HepG2 (cell line): Measurements from ENCODE around the gene GALR1. TPM values are rescaled to one million over a fixed set of nuclear protein-coding genes. Genes with fewer than 3 reads are reported as not detected.

Source experiments
- ATAC-seq: fragments of 200-7000 bp; cut with Tn5 transposase; 3 replicates; pipeline ENCODE4 v1.9.1; 2020; ENCODE audit warnings: mild to moderate bottlenecking, moderate library complexity
- BruUV-seq: library from RNA; stranded (reverse); fragments of 400-500 nt; replicated peaks from 2 replicates; lab custom pipeline; 2021; lab: Mats Ljungman, UMichigan
- CTCF ChIA-PET: fragments of 300-600 bp; formaldehyde crosslinking; extraction: SDS; loops from one replicate; lab custom pipeline; 2021; ENCODE audit warnings: low total read pairs, inconsistent platforms, low intra/inter-chr PET ratio; lab: Yijun Ruan, JAX
- POLR2A ChIA-PET: fragments of 350-600 bp; sonication (Branson Sonifier 250); formaldehyde crosslinking; loops from one replicate; lab custom pipeline; 2020; ENCODE audit warnings: antibody characterized with exemption, inconsistent platforms; lab: Yijun Ruan, JAX
- DNase-seq: peaks from one replicate; pipeline ENCODE4 v3.0.0-alpha.2; 2015; ENCODE audit warnings: low spot score
- FAIRE-seq: peaks from 3 replicates; lab custom pipeline; 2011; peaks lifted over from hg19 to GRCh38; lab: Jason Lieb, UNC
- H2AFZ ChIP-seq: one replicate; pipeline ENCODE4 v1.6.1; 2011; ENCODE audit warnings: low read length, inconsistent platforms
- H3K27ac ChIP-seq: fragments of 300-600 bp; 3 replicates; pipeline ENCODE4 v1.8.0; 2011; ENCODE audit warnings: mixed run types, mild to moderate bottlenecking, mixed read lengths, low read length, inconsistent platforms; ENCODE audit not compliant: insufficient read depth; ENCODE audit errors: extremely low read length
- H3K27me3 ChIP-seq, 2 experiments: fragments of 200-600 bp in 1 of 2; 2 replicates in 1 of 2; 3 replicates in 1 of 2; pipeline versions ENCODE4 v1.6.0 to v1.8.0; 2011; ENCODE audit warnings: low read length in 2 of 2, mild to moderate bottlenecking in 2 of 2, moderate library complexity in 2 of 2, inconsistent platforms in 1 of 2; ENCODE audit not compliant: insufficient read depth in 2 of 2, control insufficient read depth in 1 of 2
- H3K36me3 ChIP-seq, 2 experiments: fragments of 200-600 bp in 1 of 2; replicated peaks in 1 of 2; 2 replicates in 1 of 2; 3 replicates in 1 of 2; pipeline versions ENCODE4 v1.5.1 to v1.8.0; 2011; ENCODE audit warnings: low read length in 2 of 2, inconsistent platforms in 1 of 2; ENCODE audit not compliant: insufficient read depth in 2 of 2, control insufficient read depth in 1 of 2
- H3K4me1 ChIP-seq: 2 replicates; pipeline ENCODE4 v1.5.1; 2012; ENCODE audit warnings: low read length, inconsistent platforms; ENCODE audit not compliant: insufficient read depth
- H3K4me2 ChIP-seq: 2 replicates; pipeline ENCODE4 v1.6.0; 2011; ENCODE audit warnings: low read depth, low read length, inconsistent platforms
- H3K4me3 ChIP-seq, 3 experiments: fragments of 200-600 bp in 1 of 3; sonication (generic), shearing (Covaris generic) in 1 of 3; replicated peaks in 1 of 3; 2 replicates each; pipeline ENCODE4 v1.5.1; 2011 to 2016; ENCODE audit warnings: low read length in 3 of 3, inconsistent platforms in 2 of 3, low read depth in 2 of 3, mild to moderate bottlenecking in 2 of 3, control low read depth in 1 of 3, mixed read lengths in 1 of 3; ENCODE audit not compliant: insufficient read depth in 1 of 3
- H3K79me2 ChIP-seq: one replicate; pipeline ENCODE4 v1.6.1; 2011; ENCODE audit warnings: low read length, inconsistent platforms; ENCODE audit not compliant: insufficient read depth
- H3K9ac ChIP-seq: 2 replicates; pipeline ENCODE4 v1.6.0; 2011; ENCODE audit warnings: mild to moderate bottlenecking, low read depth, low read length, inconsistent platforms; ENCODE audit not compliant: insufficient read depth
- H3K9me3 ChIP-seq: 2 replicates; pipeline ENCODE4 v1.5.1; 2012; ENCODE audit warnings: mild to moderate bottlenecking, low read length
- H4K20me1 ChIP-seq: 2 replicates; pipeline ENCODE4 v1.6.0; 2011; ENCODE audit warnings: inconsistent platforms, mild to moderate bottlenecking, low read length, moderate library complexity; ENCODE audit not compliant: insufficient read depth
- ASH2L ChIP-seq: fragments of 300-600, 200-600 bp; sonication (generic); IDR thresholded peaks from 2 replicates; pipeline ENCODE4 v1.7.0; 2017; ENCODE audit warnings: low read depth, mild to moderate bottlenecking, moderate library complexity, mixed read lengths, low read length; ENCODE audit not compliant: insufficient read length
- BCL3 ChIP-seq: sonication (generic); formaldehyde crosslinking; IDR thresholded peaks from 2 replicates; pipeline ENCODE4 v1.5.1; 2020; ENCODE audit warnings: mild to moderate bottlenecking, missing genetic modification reagents, moderate library complexity
- CBX2 ChIP-seq, 2 experiments: fragments of 200-600 bp in 1 of 2; sonication (generic); formaldehyde crosslinking in 1 of 2; IDR thresholded peaks; 2 replicates each; pipeline versions ENCODE4 v1.7.0 to v1.8.1; 2018 to 2022; ENCODE audit warnings: low read depth in 2 of 2, low read length in 1 of 2, mild to moderate bottlenecking in 1 of 2, missing genetic modification reagents in 1 of 2
- FIP1L1 ChIP-seq: fragments of 200-400 bp; formaldehyde crosslinking; IDR thresholded peaks from 2 replicates; pipeline ENCODE4 v1.6.1; 2018; ENCODE audit warnings: low read depth, mild to moderate bottlenecking, low read length, moderate library complexity, borderline replicate concordance; ENCODE audit not compliant: insufficient read depth
- FOXA1 ChIP-seq, 2 experiments: fragments of 450-650 bp in 1 of 2; sonication (generic) in 1 of 2; formaldehyde crosslinking in 1 of 2; IDR thresholded peaks; 2 replicates each; pipeline versions ENCODE4 v1.4.0 to v1.6.1; 2016 to 2020; ENCODE audit warnings: missing genetic modification reagents in 1 of 2
- HNRNPK ChIP-seq: fragments of 200-400 bp; formaldehyde crosslinking; IDR thresholded peaks from 2 replicates; pipeline ENCODE4 v1.6.1; 2018; ENCODE audit warnings: low read length, low read depth, moderate library complexity, mild to moderate bottlenecking; ENCODE audit not compliant: poor library complexity, severe bottlenecking
- NFRKB ChIP-seq: fragments of 450-650 bp; IDR thresholded peaks from 2 replicates; pipeline ENCODE4 v1.6.1; 2017
- RAD21 ChIP-seq: fragments of 450-650 bp; formaldehyde crosslinking; IDR thresholded peaks from 2 replicates; pipeline ENCODE4 v1.5.0; 2020; ENCODE audit warnings: mild to moderate bottlenecking
- RBFOX2 ChIP-seq: fragments of 200-400 bp; formaldehyde crosslinking; IDR thresholded peaks from 2 replicates; pipeline ENCODE4 v1.6.1; 2017; ENCODE audit warnings: low read depth, mild to moderate bottlenecking, low read length
- SMAD3 ChIP-seq: sonication (generic); formaldehyde crosslinking; IDR thresholded peaks from 2 replicates; pipeline ENCODE4 v1.4.0; 2020; ENCODE audit warnings: missing genetic modification reagents
- SNAI1 ChIP-seq: sonication (generic); formaldehyde crosslinking; IDR thresholded peaks from 2 replicates; pipeline ENCODE4 v1.5.0; 2020; ENCODE audit warnings: mild to moderate bottlenecking, missing genetic modification reagents, borderline replicate concordance
- STAT6 ChIP-seq: sonication (generic); formaldehyde crosslinking; IDR thresholded peaks from 2 replicates; pipeline ENCODE4 v1.4.0; 2020; ENCODE audit warnings: missing genetic modification reagents, mild to moderate bottlenecking, borderline replicate concordance
- ZBTB33 ChIP-seq: sonication (generic); formaldehyde crosslinking; IDR thresholded peaks from 2 replicates; pipeline ENCODE4 v1.4.0; 2020; ENCODE audit warnings: missing genetic modification reagents
- ZC3H13 ChIP-seq: sonication (generic); formaldehyde crosslinking; IDR thresholded peaks from 2 replicates; pipeline ENCODE4 v1.8.1; 2023; ENCODE audit warnings: mild to moderate bottlenecking, missing genetic modification reagents, moderate library complexity
- ZNF101 ChIP-seq: sonication (generic); formaldehyde crosslinking; IDR thresholded peaks from 2 replicates; pipeline ENCODE4 v1.4.0; 2020; ENCODE audit warnings: mild to moderate bottlenecking, low read depth, missing genetic modification reagents, borderline replicate concordance
- ZNF24 ChIP-seq: fragments of 450-650 bp; IDR thresholded peaks from 2 replicates; pipeline ENCODE4 v1.6.1; 2017; ENCODE audit warnings: antibody characterized with exemption, mild to moderate bottlenecking
- ZNF292 ChIP-seq: sonication (generic); formaldehyde crosslinking; IDR thresholded peaks from 2 replicates; pipeline ENCODE4 v1.8.1; 2022; ENCODE audit warnings: mild to moderate bottlenecking, low read depth, missing genetic modification reagents, borderline replicate concordance
- ZNF674 ChIP-seq: sonication (generic); formaldehyde crosslinking; IDR thresholded peaks from 2 replicates; pipeline ENCODE4 v1.5.0; 2020; ENCODE audit warnings: low read depth, mild to moderate bottlenecking, missing genetic modification reagents
- WGBS: methylation state at CpG from one replicate; pipeline ENCODE4 v1.1.6; 2017; ENCODE audit warnings: low lambda C conversion rate; 5-methylcytosine and 5-hydroxymethylcytosine counted together
- in situ Hi-C: cut with HindIII; loops from 2 replicates; pipeline ENCODE4 v1.10.0; 2017; ENCODE audit warnings: low pct_unique_long_range_greater_than_20kb; ENCODE audit not compliant: extremely low pct_ligation_motif_present
- intact Hi-C: fragments of 100-400 bp; cut with micrococcal nuclease; formaldehyde crosslinking; loops from one replicate; pipeline ENCODE4 v1.10.0; 2022; ENCODE audit not compliant: unreplicated experiment
- polyA plus RNA-seq, 8 experiments: library from polyadenylated mRNA; depleted of rRNA in 3 of 8; stranded (reverse) in 7 of 8; unstranded in 1 of 8; fragments of >200 nt; fragmentation: Illumina TruSeq in 4 of 8; extraction: Trizol in 4 of 8; gene quantifications; 2 replicates each; pipeline versions ENCODE4 v1.2.1 to v1.2.3, GENCODE V29; 2011 to 2016; ENCODE audit warnings: low read depth in 4 of 8, missing spikeins in 1 of 8, mixed read lengths in 1 of 8; ENCODE audit not compliant: insufficient read depth in 1 of 8
- total RNA-seq, 5 experiments: library from RNA; depleted of rRNA; stranded (reverse); fragments of >200 nt; fragmentation: Illumina TruSeq; extraction: Trizol; gene quantifications; 2 replicates each; pipeline ENCODE4 v1.2.3, GENCODE V29; 2016; ENCODE audit warnings: low read depth in 1 of 5

Gene GALR1
- total and polyA plus RNA-seq, 2 of the 13 experiments (the other 11 are each of a cell fraction or from before 2014, with no cell fraction given), result not detected

GRCh38 chr18:77206676-77207374, 42.8 kb upstream of the GALR1 start:
- no peaks in the 10 kb centered on the region for H3K4me1 ChIP-seq
- no peak for DNase-seq
- intact Hi-C loops (no loop called here), in situ Hi-C loops (loop anchor here (10.0 kb wide), 1 partner anchor 212 kb away; no protein-coding TSS in a partner anchor)
- no peaks in the 10 kb centered on the region for H3K9me3 ChIP-seq
- CTCF ChIA-PET, result no interaction called here
- 35% methylated on average over 10 of the region's 10 CpGs for WGBS
- POLR2A ChIA-PET, result no interaction called here
- no peak overlapping the region for H3K9ac ChIP-seq
- BruUV-seq, result no TSS peak
- FAIRE-seq, result no peak
- ATAC-seq, result no peak
- peaks cover 2 to 26% of the 10 kb centered on the region in 2 experiments; a peak in 4 of 5 replicates for H3K27me3 ChIP-seq
- H2AFZ ChIP-seq, result no peak overlapping the region
- no peaks in the 10 kb centered on the region for H3K79me2 ChIP-seq
- H3K36me3 ChIP-seq, result no peaks in the 10 kb centered on the region
- H3K4me2 ChIP-seq, result no peak overlapping the region
- no peak overlapping the region for H3K4me3 ChIP-seq
- no peak overlapping the region for H3K27ac ChIP-seq
- no peaks in the 10 kb centered on the region for H4K20me1 ChIP-seq
- TF ChIP-seq STAT6 (CRISPR knock-in tag) (no peak), BCL3 (no peak), FOXA1 (IDR thresholded peaks at IDR 0.05) (no peak), FOXA1 (CRISPR knock-in tag; IDR thresholded peaks at IDR 0.05) (no peak), RAD21 (CRISPR knock-in tag) (no peak), ZNF674 (no peak), SNAI1 (no peak), ASH2L (no peak), ZNF24 (no peak), CBX2 (IDR thresholded peaks at IDR 0.05; ENCODE audit: low read depth, low read length) (no peak), CBX2 (CRISPR knock-in tag; IDR thresholded peaks at IDR 0.05; ENCODE audit: low read depth) (no peak), SMAD3 (CRISPR knock-in tag) (no peak), ZC3H13 (no peak), ZNF292 (no peak), RBFOX2 (no peak), ZNF101 (no peak), FIP1L1 (no peak), NFRKB (no peak), HNRNPK (no peak), ZBTB33 (CRISPR knock-in tag) (no peak)
